GM12892 (cell line): Measurements from ENCODE around the gene ZIC4.

Experiments used
- POLR2A ChIP-seq: IDR thresholded peaks from 2 replicates; pipeline ENCODE4 v1.6.1; 2011; ENCODE audit warnings: low read depth, low read length, control low read depth
- POLR2AphosphoS5 ChIP-seq: IDR thresholded peaks from 2 replicates; pipeline ENCODE4 v1.6.1; 2011; ENCODE audit warnings: low read depth, low read length, control low read depth
- TAF1 ChIP-seq: IDR thresholded peaks from 2 replicates; pipeline ENCODE4 v1.6.1; 2011; ENCODE audit warnings: low read depth, mild to moderate bottlenecking, control low read depth, low read length, borderline replicate concordance

GRCh38 chr3:147400111-147400510, 6.2 kb downstream of the ZIC4 start:
- TF ChIP-seq POLR2A (no peak), POLR2AphosphoS5 (no peak), TAF1 (no peak)
